Neural progenitor cell (in vitro differentiated cells): ENCODE results near the gene RGS11. TPM values are rescaled to one million over a fixed set of nuclear protein-coding genes. Genes with fewer than 3 reads are reported as not detected.

Experiments
- DNase-seq: peaks from one replicate; pipeline ENCODE4 v3.0.0-alpha.2; 2016; ENCODE audit warnings: low spot score
- H2AFZ ChIP-seq: fragments of 200-600 bp; sonication (generic); replicated peaks from 2 replicates; pipeline ENCODE4 v1.6.1; 2016; ENCODE audit warnings: antibody characterized with exemption
- H3F3A ChIP-seq: fragments of 200-600 bp; sonication (generic); 2 replicates; pipeline ENCODE4 v1.6.1; 2016; ENCODE audit warnings: antibody characterized with exemption, low read depth
- H3K27ac ChIP-seq: fragments of 200-600 bp; sonication (generic); 2 replicates; pipeline ENCODE4 v1.5.1; 2016; ENCODE audit warnings: mild to moderate bottlenecking
- H3K27me3 ChIP-seq: fragments of 200-600 bp; sonication (generic); 2 replicates; pipeline ENCODE4 v1.6.1; 2016; ENCODE audit warnings: mild to moderate bottlenecking, moderate library complexity
- H3K36me3 ChIP-seq: fragments of 200-600 bp; sonication (generic); 2 replicates; pipeline ENCODE4 v1.5.1; 2016
- H3K4me1 ChIP-seq: fragments of 200-600 bp; sonication (generic); 2 replicates; pipeline ENCODE4 v1.6.1; 2016; ENCODE audit warnings: mixed run types
- H3K4me2 ChIP-seq: fragments of 200-600 bp; sonication (generic); 2 replicates; pipeline ENCODE4 v1.6.1; 2016
- H3K4me3 ChIP-seq: fragments of 200-600 bp; sonication (generic); 2 replicates; pipeline ENCODE4 v1.5.1; 2016
- H3K79me2 ChIP-seq: fragments of 200-600 bp; sonication (generic); 2 replicates; pipeline ENCODE4 v1.6.1; 2016; ENCODE audit warnings: low read depth
- H3K9ac ChIP-seq: fragments of 200-600 bp; sonication (generic); 2 replicates; pipeline ENCODE4 v1.6.1; 2016
- H3K9me3 ChIP-seq: fragments of 200-600 bp; sonication (generic); 2 replicates; pipeline ENCODE4 v1.5.1; 2016; ENCODE audit warnings: low read depth
- H4K20me1 ChIP-seq: fragments of 200-600 bp; sonication (generic); 2 replicates; pipeline ENCODE4 v1.6.1; 2016; ENCODE audit warnings: low read depth
- H3K27ac Mint-ChIP-seq: 3 replicates; pipeline ENCODE4 v1.8.0; 2021; ENCODE audit warnings: mixed read lengths
- H3K27me3 Mint-ChIP-seq: 2 replicates; pipeline ENCODE4 v1.8.0; 2022; ENCODE audit warnings: low read depth, mild to moderate bottlenecking, inconsistent platforms, moderate library complexity, mixed read lengths; ENCODE audit not compliant: insufficient read depth
- H3K36me3 Mint-ChIP-seq: 3 replicates; pipeline ENCODE4 v1.8.0; 2021; ENCODE audit warnings: mixed read lengths
- H3K4me1 Mint-ChIP-seq: 3 replicates; pipeline ENCODE4 v1.8.0; 2021; ENCODE audit warnings: mixed read lengths
- H3K4me3 Mint-ChIP-seq: 3 replicates; pipeline ENCODE4 v1.8.0; 2021; ENCODE audit warnings: mild to moderate bottlenecking, moderate library complexity, mixed read lengths
- H3K9me3 Mint-ChIP-seq: 3 replicates; pipeline ENCODE4 v1.8.0; 2020; ENCODE audit warnings: mixed read lengths
- CTCF ChIP-seq: fragments of 200-600 bp; sonication (generic); IDR thresholded peaks from 2 replicates; pipeline ENCODE4 v1.5.1; 2017; ENCODE audit warnings: antibody characterized with exemption, mild to moderate bottlenecking
- EZH2 ChIP-seq: fragments of 200-600 bp; sonication (generic); IDR thresholded peaks from 2 replicates; pipeline ENCODE4 v1.6.1; 2017; ENCODE audit warnings: antibody characterized with exemption, mild to moderate bottlenecking, moderate library complexity
- EZH2phosphoT487 ChIP-seq: fragments of 200-600 bp; sonication (generic); IDR thresholded peaks from 2 replicates; pipeline ENCODE4 v1.6.1; 2017; ENCODE audit warnings: antibody characterized with exemption
- total RNA-seq: library from RNA; depleted of rRNA; stranded (reverse); fragments of >200 nt; gene quantifications from 2 replicates; pipeline ENCODE4 v1.2.3, GENCODE V29; 2015; ENCODE audit warnings: low replicate concordance

The RGS11 gene
- total RNA-seq, 1 donor from 2014 or later: 0.52 TPM

- Histone ChIP-seq H3K4me2 (no peak overlapping the region), H4K20me1 (peaks cover 6% of the 10 kb centered on the region), H3K4me1 (no peaks in the 10 kb centered on the region), H3K4me3 (no peak overlapping the region), H2AFZ (no peak overlapping the region), H3K27ac (no peak overlapping the region), H3K27me3 (no peaks in the 10 kb centered on the region), H3K79me2 (no peaks in the 10 kb centered on the region), H3K9me3 (no peaks in the 10 kb centered on the region), H3K36me3 (no peaks in the 10 kb centered on the region), H3F3A (no peaks in the 10 kb centered on the region), H3K9ac (no peak overlapping the region)
- no peak for DNase-seq
- no peaks in the 10 kb centered on the region for H3K27me3 Mint-ChIP-seq
- H3K4me1 Mint-ChIP-seq: no peaks in the 10 kb centered on the region
- no peak overlapping the region for H3K4me3 Mint-ChIP-seq
- TF ChIP-seq EZH2phosphoT487: no peak
- TF ChIP-seq CTCF: no peak
- no peak for TF ChIP-seq EZH2
- H3K27ac Mint-ChIP-seq: no peak overlapping the region
- peaks cover 9% of the 10 kb centered on the region for H3K36me3 Mint-ChIP-seq
- H3K9me3 Mint-ChIP-seq: no peaks in the 10 kb centered on the region
Measured at GRCh38 chr16:309476-309875, 33.7 kb upstream of the RGS11 start.

- H3K27me3 Mint-ChIP-seq: no peaks in the 10 kb centered on the region
- no peaks in the 10 kb centered on the region for H3K4me1 ChIP-seq
- peaks cover 4% of the 10 kb centered on the region for H4K20me1 ChIP-seq
- no peak overlapping the region for H3K27ac ChIP-seq
- H3K9ac ChIP-seq: no peak overlapping the region
- no peak overlapping the region for H3K27ac Mint-ChIP-seq
- no peak for DNase-seq
- TF ChIP-seq EZH2phosphoT487: no peak
- TF ChIP-seq CTCF: no peak
- no peak for TF ChIP-seq EZH2
- no peaks in the 10 kb centered on the region for H3K9me3 ChIP-seq
- no peak overlapping the region for H3K4me3 Mint-ChIP-seq
- H3K27me3 ChIP-seq: no peaks in the 10 kb centered on the region
- H3K4me1 Mint-ChIP-seq: no peaks in the 10 kb centered on the region
- no peaks in the 10 kb centered on the region for H3K36me3 ChIP-seq
- H3K4me2 ChIP-seq: no peak overlapping the region
- no peaks in the 10 kb centered on the region for H3K79me2 ChIP-seq
- H2AFZ ChIP-seq: no peak overlapping the region
- no peaks in the 10 kb centered on the region for H3K9me3 Mint-ChIP-seq
- H3K4me3 ChIP-seq: no peak overlapping the region
- peaks cover 8% of the 10 kb centered on the region for H3K36me3 Mint-ChIP-seq
- no peaks in the 10 kb centered on the region for H3F3A ChIP-seq
Measured at GRCh38 chr16:307691-308312, 32.1 kb upstream of the RGS11 start.

GRCh38 chr16:306911-307370, 31.2 kb upstream of the RGS11 start:
- Histone ChIP-seq H3K4me1 (no peaks in the 10 kb centered on the region), H3K9me3 (no peaks in the 10 kb centered on the region), H2AFZ (no peak overlapping the region), H3K79me2 (no peaks in the 10 kb centered on the region), H3K27ac (no peak overlapping the region), H3K4me3 (no peak overlapping the region), H3K9ac (no peak overlapping the region), H3K36me3 (no peaks in the 10 kb centered on the region), H3F3A (no peaks in the 10 kb centered on the region), H3K27me3 (no peaks in the 10 kb centered on the region), H4K20me1 (peaks cover 2% of the 10 kb centered on the region), H3K4me2 (no peak overlapping the region)
- Mint-ChIP-seq H3K27me3 (no peaks in the 10 kb centered on the region), H3K36me3 (peaks cover 7% of the 10 kb centered on the region), H3K9me3 (no peaks in the 10 kb centered on the region), H3K4me3 (peak overlapping the region; percentile 1), H3K4me1 (no peaks in the 10 kb centered on the region), H3K27ac (no peak overlapping the region)
- DNase-seq: no peak
- TF ChIP-seq CTCF (no peak), EZH2 (no peak), EZH2phosphoT487 (no peak)
